HepG2 (cell line): ENCODE data around the gene DHCR7. TPM values are rescaled to one million over a fixed set of nuclear protein-coding genes. Genes with fewer than 3 reads are reported as not detected.
A peak's percentile ranks its signal among the peaks of the same experiment; 100 is the strongest.

Experiments
- ATF3 ChIP-seq: sonication (generic); formaldehyde crosslinking; IDR thresholded peaks from 2 replicates; pipeline ENCODE4 v1.4.0; 2020; ENCODE audit warnings: missing genetic modification reagents
- GLI4 ChIP-seq: sonication (generic); formaldehyde crosslinking; IDR thresholded peaks from 2 replicates; pipeline ENCODE4 v1.5.1; 2020; ENCODE audit warnings: missing genetic modification reagents, mild to moderate bottlenecking, moderate library complexity, borderline replicate concordance
- HNRNPLL ChIP-seq: fragments of 200-400 bp; formaldehyde crosslinking; IDR thresholded peaks from 2 replicates; pipeline ENCODE4 v1.6.1; 2017; ENCODE audit warnings: mild to moderate bottlenecking, low read depth, low read length; ENCODE audit not compliant: poor library complexity, severe bottlenecking
- NFE2L2 ChIP-seq: fragments of 150-350 bp; IDR thresholded peaks from 2 replicates; pipeline ENCODE4 v1.6.1; 2014; ENCODE audit warnings: low read length
- NRL ChIP-seq: sonication (generic); formaldehyde crosslinking; IDR thresholded peaks from 2 replicates; pipeline ENCODE4 v1.5.0; 2020; ENCODE audit warnings: missing genetic modification reagents, mild to moderate bottlenecking, moderate library complexity, borderline replicate concordance
- RXRB ChIP-seq: IDR thresholded peaks from 2 replicates; pipeline ENCODE4 v1.6.1; 2016; ENCODE audit warnings: borderline replicate concordance, missing genetic modification reagents, missing compliant biosample characterization
- SOX13 ChIP-seq, 3 experiments: fragments of 450-650 bp in 1 of 3; sonication (generic) in 1 of 3; formaldehyde crosslinking in 1 of 3; IDR thresholded peaks in 2 of 3; conservative IDR thresholded peaks in 1 of 3; 2 replicates each; pipeline versions ENCODE4 v1.5.0 to v1.6.1; 2016 to 2020; ENCODE audit warnings: antibody characterized with exemption in 1 of 3, mild to moderate bottlenecking in 1 of 3, missing compliant biosample characterization in 1 of 3, missing genetic modification reagents in 1 of 3, moderate library complexity in 1 of 3
- YEATS4 ChIP-seq: sonication (generic); formaldehyde crosslinking; IDR thresholded peaks from 2 replicates; pipeline ENCODE4 v1.4.0; 2020; ENCODE audit warnings: missing genetic modification reagents, borderline replicate concordance
- ZNF121 ChIP-seq: sonication (generic); formaldehyde crosslinking; IDR thresholded peaks from 2 replicates; pipeline ENCODE4 v1.5.0; 2020; ENCODE audit warnings: mild to moderate bottlenecking, missing genetic modification reagents
- ZNF232 ChIP-seq: sonication (generic); formaldehyde crosslinking; IDR thresholded peaks from 2 replicates; pipeline ENCODE4 v1.4.0; 2020; ENCODE audit warnings: missing genetic modification reagents, borderline replicate concordance
- ZNF276 ChIP-seq: sonication (generic); formaldehyde crosslinking; IDR thresholded peaks from 2 replicates; pipeline ENCODE4 v1.4.0; 2020; ENCODE audit warnings: mild to moderate bottlenecking, low read depth, missing genetic modification reagents
- ZNF367 ChIP-seq: sonication (generic); formaldehyde crosslinking; IDR thresholded peaks from 2 replicates; pipeline ENCODE4 v1.4.0; 2020; ENCODE audit warnings: missing genetic modification reagents, borderline replicate concordance
- ZNF468 ChIP-seq: sonication (generic); formaldehyde crosslinking; IDR thresholded peaks from 2 replicates; pipeline ENCODE4 v1.8.0; 2022; ENCODE audit warnings: mild to moderate bottlenecking, moderate library complexity, missing genetic modification reagents
- ZNF609 ChIP-seq: sonication (generic); formaldehyde crosslinking; IDR thresholded peaks from 2 replicates; pipeline ENCODE4 v1.4.0; 2020; ENCODE audit warnings: mild to moderate bottlenecking, missing genetic modification reagents, borderline replicate concordance
- ZNF709 ChIP-seq: sonication (generic); formaldehyde crosslinking; IDR thresholded peaks from 2 replicates; pipeline ENCODE4 v1.5.0; 2020; ENCODE audit warnings: mild to moderate bottlenecking, missing genetic modification reagents
- ZNF713 ChIP-seq: sonication (generic); formaldehyde crosslinking; IDR thresholded peaks from 2 replicates; pipeline ENCODE4 v1.4.0; 2020; ENCODE audit warnings: mild to moderate bottlenecking, missing genetic modification reagents
- ZNF737 ChIP-seq: sonication (generic); formaldehyde crosslinking; IDR thresholded peaks from 2 replicates; pipeline ENCODE4 v1.5.0; 2020; ENCODE audit warnings: missing genetic modification reagents, mild to moderate bottlenecking, borderline replicate concordance
- polyA plus RNA-seq, 8 experiments: library from polyadenylated mRNA; depleted of rRNA in 3 of 8; stranded (reverse) in 7 of 8; unstranded in 1 of 8; fragments of >200 nt; fragmentation: Illumina TruSeq in 4 of 8; extraction: Trizol in 4 of 8; gene quantifications; 2 replicates each; pipeline versions ENCODE4 v1.2.1 to v1.2.3, GENCODE V29; 2011 to 2016; ENCODE audit warnings: low read depth in 4 of 8, missing spikeins in 1 of 8, mixed read lengths in 1 of 8; ENCODE audit not compliant: insufficient read depth in 1 of 8
- total RNA-seq, 5 experiments: library from RNA; depleted of rRNA; stranded (reverse); fragments of >200 nt; fragmentation: Illumina TruSeq; extraction: Trizol; gene quantifications; 2 replicates each; pipeline ENCODE4 v1.2.3, GENCODE V29; 2016; ENCODE audit warnings: low read depth in 1 of 5

DHCR7 gene
- total and polyA plus RNA-seq, 2 of the 13 experiments (the other 11 are each of a cell fraction or from before 2014, with no cell fraction given): 96.0 to 143 TPM

- TF ChIP-seq ZNF609 (CRISPR knock-in tag): peak; percentile 48; the same call in 1 of the 2 replicates
- TF ChIP-seq SOX13 (IDR thresholded peaks at IDR 0.05): no peak
- TF ChIP-seq SOX13 (CRISPR knock-in tag; conservative IDR thresholded peaks at IDR 0.05 in 1 of 2, IDR thresholded peaks at IDR 0.05 in 1 of 2): peak in 1 of 2 experiments; percentile 27; a peak in 1 of 4 replicates
- peak; percentile 44; the same call in 1 of the 2 replicates for TF ChIP-seq ATF3 (CRISPR knock-in tag)
- no peak for TF ChIP-seq ZNF367 (CRISPR knock-in tag)
- peak; percentile 10; the same call in 1 of the 2 replicates for TF ChIP-seq RXRB
- TF ChIP-seq ZNF468 (CRISPR knock-in tag): 0 out of 2 replicates have a peak, but pooled peaks have one; percentile 79
- TF ChIP-seq ZNF737 (CRISPR knock-in tag): 0 out of 2 replicates have a peak, but pooled peaks have one; percentile 78
- peak; percentile 46; the same call in 1 of the 2 replicates for TF ChIP-seq ZNF276 (CRISPR knock-in tag)
- TF ChIP-seq ZNF232 (CRISPR knock-in tag): no peak; the same call in 1 of the 2 replicates
- TF ChIP-seq NRL: peak; percentile 89
- no peak for TF ChIP-seq NFE2L2
- peak; percentile 86; the same call in 1 of the 2 replicates for TF ChIP-seq GLI4
- TF ChIP-seq ZNF709: no peak; the same call in 1 of the 2 replicates
- TF ChIP-seq ZNF121 (CRISPR knock-in tag): no peak; the same call in 1 of the 2 replicates
- TF ChIP-seq YEATS4 (CRISPR knock-in tag): peak; percentile 87
- TF ChIP-seq ZNF713 (CRISPR knock-in tag): 0 out of 2 replicates have a peak, but pooled peaks have one; percentile 73
- TF ChIP-seq HNRNPLL: peak; percentile 75
Measured at GRCh38 chr11:71448257-71449171, at the start of gene DHCR7 (continued).
